ENCODE measurements around the gene PLOD2.

Gene PLOD2

GRCh38 chr3:146100825-146101444, 60.0 kb downstream of the PLOD2 start:
- no peak for DNase-seq (ENCODE audit: low spot score)

GRCh38 chr3:146100180-146100579, 60.8 kb downstream of the PLOD2 start:
- DNase-seq (ENCODE audit: low spot score) = no peak

- no peak for DNase-seq (ENCODE audit: low spot score)
Measured at GRCh38 chr3:146099316-146099715, 61.7 kb downstream of the PLOD2 start.

DNA sequence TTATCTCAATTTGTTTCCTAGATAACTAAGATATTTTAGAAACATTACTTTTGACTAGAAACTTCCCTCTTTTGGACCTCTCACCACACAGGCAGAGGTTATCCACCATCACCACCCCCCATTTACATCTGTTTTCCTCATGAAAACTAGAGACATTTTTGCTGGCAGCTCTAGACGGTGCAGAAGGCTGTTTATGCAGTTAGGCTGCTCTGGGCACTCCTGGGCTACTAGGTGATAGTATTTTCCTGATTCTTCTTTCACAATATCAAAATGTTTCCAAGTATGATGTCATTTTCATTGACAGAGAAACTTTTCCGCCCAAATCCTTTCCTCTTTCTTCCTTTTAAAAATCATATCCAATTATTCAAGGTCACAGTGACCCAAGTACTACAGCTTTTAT, 67.1 kb downstream of the PLOD2 start:
- no peak for DNase-seq (ENCODE audit: low spot score)

DNA sequence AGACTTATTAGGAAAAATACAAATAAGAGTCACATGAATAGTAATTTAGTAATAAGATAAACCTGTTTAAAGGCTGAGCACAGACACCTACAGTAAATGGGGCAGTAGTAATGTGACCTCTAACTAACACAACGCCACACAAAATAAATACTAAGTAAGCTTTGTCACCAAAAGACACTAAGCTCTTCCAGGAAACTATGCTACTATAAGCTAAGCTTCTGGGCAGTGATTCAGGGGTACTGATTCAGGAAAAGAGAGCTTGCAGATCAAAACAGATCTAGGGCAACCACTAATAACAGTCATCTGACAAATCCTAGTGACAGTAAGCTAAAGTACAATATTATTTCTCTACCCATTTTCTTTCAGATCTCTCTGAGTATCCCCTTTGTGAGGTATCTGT, 68.8 kb downstream of the PLOD2 start:
- DNase-seq (ENCODE audit: low spot score) = no peak

GRCh38 chr3:146091397-146091796, 69.6 kb downstream of the PLOD2 start:
- no peak for DNase-seq (ENCODE audit: low spot score)

GRCh38 chr3:146090521-146090920, 70.5 kb downstream of the PLOD2 start:
- DNase-seq (ENCODE audit: low spot score) = no peak

- DNase-seq (ENCODE audit: low spot score) = no peak
Measured at GRCh38 chr3:146088840-146089239, 72.1 kb downstream of the PLOD2 start.

DNA sequence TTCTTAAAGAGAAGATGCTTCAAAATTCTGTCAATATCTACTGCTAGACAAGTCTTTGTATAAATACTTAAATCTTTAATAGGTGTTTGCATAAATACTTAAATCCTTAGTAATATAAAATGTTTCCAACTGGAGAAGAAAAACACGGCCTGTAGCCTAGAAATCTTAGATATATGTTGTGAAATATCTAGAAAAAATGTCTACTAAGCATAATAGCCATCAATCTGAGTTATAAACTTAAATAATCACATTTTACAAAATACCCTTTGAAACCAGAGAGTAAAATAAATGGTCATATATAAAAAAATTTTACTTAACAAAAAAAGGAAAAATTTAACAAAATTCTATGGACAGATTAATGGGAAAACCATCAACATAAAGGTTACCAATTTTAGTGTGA, 73.9 kb downstream of the PLOD2 start:
- DNase-seq (ENCODE audit: low spot score) = no peak

DNA sequence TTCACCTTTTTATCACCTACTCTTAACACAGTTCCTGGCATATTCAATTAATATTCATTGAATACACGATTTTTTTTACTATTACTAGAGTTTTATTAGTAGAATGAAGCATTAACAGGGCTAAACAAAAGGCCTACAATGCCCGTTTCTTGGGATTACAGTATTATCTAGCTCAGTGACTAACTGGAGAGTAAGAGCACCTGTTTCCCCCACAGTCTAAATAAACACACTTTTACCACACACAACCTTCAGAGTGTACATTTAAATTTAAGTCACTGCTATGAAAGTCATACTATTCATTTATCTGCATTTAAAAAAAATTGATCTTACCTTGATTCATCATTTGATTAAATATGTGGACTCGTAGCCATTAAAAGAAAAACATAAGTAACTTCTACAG, 74.8 kb downstream of the PLOD2 start:
- no peak for DNase-seq (ENCODE audit: low spot score)

DNA sequence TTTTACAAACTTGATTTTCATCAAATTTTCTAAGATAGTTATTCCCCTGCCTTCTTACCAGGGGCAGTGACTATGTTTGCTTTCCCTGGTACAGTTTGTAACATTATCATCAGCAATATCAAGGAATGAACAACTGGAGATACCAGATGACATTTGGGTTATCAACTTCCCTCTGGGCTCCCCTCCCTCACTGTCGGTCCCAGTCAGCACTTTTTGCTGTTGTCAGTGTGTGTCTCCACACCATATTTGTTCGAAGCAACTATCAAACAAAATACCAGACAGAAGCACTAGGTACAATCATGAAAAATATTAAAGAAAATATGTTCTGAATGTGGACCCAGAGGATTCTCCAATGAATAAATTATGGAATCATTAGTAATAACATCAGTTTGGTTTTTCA, 75.3 kb downstream of the PLOD2 start:
- no peak for DNase-seq (ENCODE audit: low spot score)

- no peak for DNase-seq (ENCODE audit: low spot score)
Measured at GRCh38 chr3:146080578-146080977, 80.4 kb downstream of the PLOD2 start.

GRCh38 chr3:146078031-146078430, 83.0 kb downstream of the PLOD2 start:
- DNase-seq (ENCODE audit: low spot score) = no peak

DNA sequence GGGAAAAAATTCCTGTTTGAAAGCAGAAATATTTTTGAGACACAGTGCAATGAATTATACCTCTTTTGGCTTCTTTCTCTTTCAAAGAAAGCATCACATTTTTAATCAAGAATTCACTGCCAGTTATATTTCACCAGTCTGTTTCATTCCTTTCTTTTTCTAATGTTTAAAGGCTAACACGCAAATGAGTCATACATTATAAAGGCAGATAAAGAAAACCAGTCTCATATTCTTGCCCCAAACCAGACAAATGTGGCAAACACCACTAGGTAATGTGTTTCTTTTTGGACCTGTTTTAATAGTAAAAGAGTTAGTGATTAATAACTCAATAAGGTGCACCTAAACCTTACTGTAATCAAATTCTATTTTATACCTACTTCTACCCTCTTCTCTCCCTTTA, 83.8 kb downstream of the PLOD2 start:
- DNase-seq (ENCODE audit: low spot score) = no peak

GRCh38 chr3:146072824-146073223, 88.2 kb downstream of the PLOD2 start:
- DNase-seq (ENCODE audit: low spot score) = no peak

- no peak for DNase-seq (ENCODE audit: low spot score)
Measured at GRCh38 chr3:146072061-146072460, 88.9 kb downstream of the PLOD2 start.

DNA sequence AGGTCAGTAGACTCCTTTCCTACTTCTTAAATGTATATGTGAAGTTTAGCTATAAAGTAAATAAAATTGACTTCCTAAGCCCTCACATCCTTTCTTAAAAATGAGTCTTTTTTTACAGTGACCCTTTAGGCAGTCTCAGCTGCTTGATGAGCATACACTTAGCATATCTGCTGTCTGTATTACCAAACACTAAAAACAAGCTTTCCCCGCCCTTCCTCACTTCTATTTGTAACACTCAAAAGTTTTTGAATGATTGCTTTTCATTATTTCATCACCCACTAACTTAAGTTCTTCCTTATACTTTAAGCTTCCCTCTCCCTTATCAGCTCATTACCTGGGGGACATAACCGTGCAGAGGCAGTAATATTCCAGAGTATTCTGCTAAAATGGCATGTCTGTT, 89.4 kb downstream of the PLOD2 start:
- no peak for DNase-seq (ENCODE audit: low spot score)

- DNase-seq (ENCODE audit: low spot score) = no peak
Measured at GRCh38 chr3:146067048-146067447, 93.9 kb downstream of the PLOD2 start.

DNA sequence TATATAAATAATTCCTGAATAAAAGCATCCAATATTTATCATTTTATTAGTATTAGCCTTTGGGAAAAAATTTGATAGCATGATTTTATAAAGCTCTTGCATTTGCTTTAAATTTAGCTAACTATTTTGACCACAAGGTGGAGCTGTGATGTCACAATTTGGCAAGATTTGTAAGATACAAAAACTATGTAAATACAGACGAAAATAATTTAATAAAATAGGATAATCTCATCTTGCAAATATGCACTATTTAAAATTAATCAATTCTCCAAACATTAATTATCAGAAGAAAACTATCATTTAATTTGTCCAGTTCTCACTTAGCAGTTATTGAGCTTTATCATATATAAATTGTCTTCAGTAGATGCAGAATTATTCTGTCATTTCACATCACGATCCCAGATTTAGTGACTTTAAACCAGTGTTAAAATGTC, 95.4 kb downstream of the PLOD2 start:
- DNase-seq (ENCODE audit: low spot score) = peak; percentile 64

DNA sequence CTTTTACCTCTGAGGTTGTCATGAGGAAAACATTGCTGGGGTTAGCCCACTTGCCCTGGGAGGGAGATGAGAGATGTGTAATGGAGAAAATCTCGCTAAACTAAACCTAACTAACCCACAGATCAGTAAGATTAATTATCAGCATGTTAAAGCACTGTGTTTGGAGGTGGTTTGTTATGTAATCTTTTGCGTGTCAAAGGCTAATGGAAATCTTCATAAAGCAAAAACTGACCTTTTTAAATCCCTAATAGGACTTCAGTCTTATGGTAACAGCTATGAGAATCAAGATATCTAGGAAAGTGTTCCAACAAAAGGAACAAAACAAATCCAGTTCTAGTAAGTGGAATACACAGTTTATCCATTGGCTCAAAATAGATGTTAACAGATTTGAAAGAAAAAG, 102.7 kb downstream of the PLOD2 start:
- no peak for DNase-seq (ENCODE audit: low spot score)

DNA sequence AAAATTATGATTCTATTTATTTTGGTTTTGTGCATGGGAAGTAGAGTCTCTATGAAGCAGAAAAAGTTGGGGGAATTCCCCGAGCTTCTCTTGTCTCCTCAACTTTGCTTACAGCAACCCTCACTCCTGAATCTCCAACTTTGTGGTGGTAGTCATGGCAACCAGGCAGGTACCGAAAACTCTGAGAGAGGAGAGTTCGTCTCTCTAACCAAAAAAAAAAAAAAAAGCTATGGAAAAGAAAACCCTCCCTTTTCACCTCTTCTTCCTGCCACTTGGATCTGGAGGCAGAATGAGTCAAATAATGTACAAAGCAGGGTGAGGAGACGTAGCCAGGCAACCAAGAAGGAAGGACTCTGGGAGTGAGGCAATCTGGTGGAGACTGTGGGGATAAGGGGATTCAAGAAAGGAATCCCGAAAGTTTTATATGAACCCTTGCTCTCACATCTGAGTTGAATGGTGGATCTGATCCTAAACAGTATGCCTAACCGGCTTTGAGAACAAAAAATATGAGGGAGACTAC, 108.1 kb downstream of the PLOD2 start:
- no peak for DNase-seq (ENCODE audit: low spot score)

DNA sequence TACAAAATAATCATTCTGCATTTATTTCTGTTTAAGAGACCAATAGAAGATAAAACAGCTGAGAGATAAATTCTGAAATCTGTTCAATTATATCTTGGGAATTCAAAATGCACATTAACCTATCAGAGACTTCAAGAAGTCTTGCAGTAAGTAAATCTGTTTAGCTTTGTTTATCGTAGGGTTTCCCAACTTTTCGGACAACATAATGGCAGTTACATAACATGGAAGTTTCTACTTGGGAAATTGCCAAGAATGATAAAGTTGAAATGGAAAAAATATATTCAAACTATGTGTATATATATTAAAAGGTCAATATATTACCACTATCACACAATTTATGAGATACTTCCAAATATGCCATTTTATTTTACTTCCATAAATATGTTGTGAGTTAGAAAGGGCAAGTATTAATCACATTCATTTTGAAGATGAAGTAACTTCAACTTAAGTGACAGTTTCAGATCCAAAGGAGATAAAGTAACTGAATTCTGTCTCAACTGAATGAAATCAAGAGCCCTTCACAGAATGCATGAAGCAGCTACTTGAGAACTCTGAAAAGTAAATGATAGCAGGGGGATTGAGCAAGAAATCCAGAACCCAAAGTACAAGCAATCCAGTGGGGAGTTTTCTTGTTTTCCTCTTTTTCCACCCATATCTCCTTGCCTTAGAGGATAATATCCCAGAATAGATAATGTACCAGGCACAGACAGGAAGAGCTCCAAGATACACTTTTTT, 108.8 kb downstream of the PLOD2 start:
- DNase-seq (ENCODE audit: low spot score) = peak; percentile 25

DNA sequence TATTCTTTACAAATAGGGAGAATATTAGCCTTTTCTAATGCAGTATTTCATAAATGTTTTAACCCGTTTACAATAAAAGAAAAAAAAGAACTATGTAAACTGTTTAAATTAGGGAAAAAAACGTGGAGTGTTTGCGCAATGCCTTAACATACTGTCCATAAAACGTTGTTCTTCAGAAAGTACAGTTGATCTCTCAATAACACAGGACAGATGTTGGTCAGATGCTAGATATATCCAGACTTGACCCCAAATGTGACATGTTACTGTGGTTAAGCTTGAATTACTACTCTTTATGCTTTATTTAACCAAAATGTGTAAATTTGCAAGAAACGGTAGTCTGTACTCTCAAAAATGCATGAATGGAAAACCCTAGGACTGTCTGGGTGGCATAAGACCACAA, 110.3 kb downstream of the PLOD2 start:
- DNase-seq (ENCODE audit: low spot score) = no peak

All from SK-N-DZ (cell line).